EL (cell line): ENCODE data around the gene MEF2B.
"Not testable (repeated sequence)": the region's sequence is repeated elsewhere in the genome, so short reads cannot be mapped to it uniquely, and the experiment has no call there.

Experiments
- DNase-seq: peaks from one replicate; pipeline ENCODE4 v3.0.0-alpha.2; 2016

Gene MEF2B

DNA sequence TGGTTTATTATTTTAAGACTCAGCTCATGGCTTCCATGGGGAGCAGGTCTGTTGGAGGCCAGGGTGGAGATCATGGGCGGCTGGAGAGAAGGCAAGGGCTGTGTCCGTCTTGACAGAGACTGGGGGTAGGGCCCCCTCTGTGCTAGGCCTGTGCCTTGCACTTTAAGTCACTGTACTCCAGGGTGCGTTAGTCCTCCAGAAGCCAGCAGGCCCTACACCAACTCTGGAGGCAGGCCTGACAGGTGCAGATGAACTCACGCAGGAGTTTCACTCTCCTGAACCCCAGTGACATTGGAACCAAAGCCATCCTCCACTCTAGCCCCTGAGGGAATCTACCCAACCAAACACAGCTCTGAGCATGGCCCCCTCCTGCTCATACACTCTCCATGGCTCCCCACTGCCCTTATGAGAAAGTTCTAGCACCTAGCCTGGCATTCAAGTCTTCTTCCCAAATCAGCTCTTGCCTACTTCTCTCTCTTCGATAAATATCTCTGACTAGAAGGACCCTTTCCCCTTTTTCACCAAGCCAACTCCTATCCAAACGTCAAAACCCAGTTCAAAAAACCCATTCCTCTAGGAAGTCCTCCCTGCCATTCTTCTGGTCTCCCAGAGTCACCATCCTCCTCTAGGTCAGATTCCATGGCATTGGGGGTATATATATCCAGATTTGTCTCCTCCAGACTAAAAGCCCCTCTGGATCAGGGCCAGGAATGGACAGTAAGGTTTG lies 15.1 kb downstream of the MEF2B start:
- no peak for DNase-seq

DNA sequence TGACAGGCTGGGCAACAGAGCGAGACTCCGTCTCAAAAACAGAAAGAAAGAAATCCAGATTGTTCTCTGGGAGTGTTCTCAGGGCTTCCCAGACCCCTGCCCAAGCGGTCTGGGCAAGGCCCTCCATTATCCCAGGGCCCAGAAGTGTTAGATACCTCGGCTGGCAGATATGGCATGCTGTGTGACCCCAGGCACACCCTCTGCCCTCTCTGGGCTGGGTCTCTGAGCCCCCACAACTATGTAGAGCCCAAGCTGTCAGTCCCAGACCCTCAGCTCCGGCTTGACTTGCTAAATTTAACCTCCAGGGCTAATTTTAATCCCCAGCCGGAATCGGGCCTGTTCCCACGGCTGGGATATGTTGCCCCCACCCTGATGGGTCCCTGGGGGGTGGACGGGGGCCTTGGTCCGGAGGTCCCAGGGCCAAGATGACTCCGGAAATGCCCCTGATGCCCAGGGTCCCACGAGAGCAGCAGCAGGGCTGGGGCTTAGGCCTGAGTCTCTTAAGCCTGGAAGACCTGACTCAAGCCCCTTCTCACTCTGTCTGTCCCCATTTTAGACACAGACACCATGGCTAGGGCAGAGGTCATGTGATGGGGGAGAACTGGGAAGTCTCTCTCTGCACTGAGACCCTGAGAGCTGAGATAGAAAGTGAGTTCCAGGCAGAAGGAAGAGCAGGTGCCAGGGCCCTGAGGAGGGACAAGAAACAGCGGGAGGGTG lies 17.2 kb downstream of the MEF2B start:
- DNase-seq = no peak

DNA sequence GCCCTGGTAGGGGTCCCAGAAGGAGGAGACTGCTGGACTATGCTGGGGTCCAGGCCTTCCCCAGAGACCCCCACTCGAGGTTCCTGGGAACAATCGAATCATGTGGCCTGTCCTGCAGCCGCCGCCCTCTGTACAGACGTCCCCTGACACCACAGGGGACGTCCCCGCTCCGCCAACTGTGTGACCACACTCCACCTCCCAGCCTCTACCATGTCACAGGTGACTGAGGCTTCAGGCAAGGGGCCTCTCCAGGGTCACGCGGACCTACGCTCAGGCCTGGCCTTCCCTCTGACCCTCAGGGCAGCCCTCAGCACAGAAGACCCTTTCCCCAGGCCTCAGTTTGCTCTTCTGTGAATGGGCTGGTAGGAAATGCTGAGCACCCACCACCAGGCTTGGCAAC lies 18.6 kb downstream of the MEF2B start:
- no peak for DNase-seq

DNA sequence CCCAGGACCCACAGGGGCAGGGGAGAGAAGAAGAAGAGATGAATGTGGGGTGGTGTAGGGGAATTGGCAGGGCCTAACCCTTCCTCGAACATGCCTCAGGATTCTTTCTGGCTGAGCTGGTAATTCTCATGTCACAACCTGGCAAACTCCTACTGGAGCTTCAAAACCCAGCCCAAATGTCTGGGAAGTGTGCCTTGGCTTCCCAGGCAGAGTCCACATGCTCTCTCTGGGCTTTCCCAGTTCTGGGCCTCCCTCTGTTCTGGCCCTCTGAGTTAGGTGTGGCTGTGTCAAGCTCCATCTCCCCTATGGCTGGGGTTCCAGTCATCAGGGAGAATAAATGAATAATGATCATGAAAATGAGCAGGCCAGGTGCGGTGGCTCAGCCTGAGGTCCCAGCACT lies 20.6 kb downstream of the MEF2B start:
- DNase-seq = no peak

DNA sequence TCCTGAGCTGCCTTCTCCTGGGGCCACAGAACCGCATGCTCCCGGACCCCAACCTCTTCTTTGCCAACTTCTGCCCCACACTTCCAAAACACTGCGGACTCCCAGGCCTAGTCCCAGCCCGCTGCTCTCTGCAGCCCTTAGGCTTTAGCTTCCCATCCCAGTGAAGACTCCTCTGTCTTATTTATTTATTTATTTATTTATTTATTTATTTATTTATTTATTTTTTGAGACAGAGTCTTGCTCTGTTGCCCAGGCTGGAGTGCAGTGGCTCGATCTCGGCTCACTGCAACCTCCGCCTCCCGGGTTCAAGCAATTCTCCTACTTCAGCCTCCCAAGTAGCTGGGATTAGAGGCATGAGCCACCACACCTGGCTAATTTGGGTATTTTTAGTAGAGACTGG lies 21.6 kb downstream of the MEF2B start:
- DNase-seq = not testable (repeated sequence)

DNA sequence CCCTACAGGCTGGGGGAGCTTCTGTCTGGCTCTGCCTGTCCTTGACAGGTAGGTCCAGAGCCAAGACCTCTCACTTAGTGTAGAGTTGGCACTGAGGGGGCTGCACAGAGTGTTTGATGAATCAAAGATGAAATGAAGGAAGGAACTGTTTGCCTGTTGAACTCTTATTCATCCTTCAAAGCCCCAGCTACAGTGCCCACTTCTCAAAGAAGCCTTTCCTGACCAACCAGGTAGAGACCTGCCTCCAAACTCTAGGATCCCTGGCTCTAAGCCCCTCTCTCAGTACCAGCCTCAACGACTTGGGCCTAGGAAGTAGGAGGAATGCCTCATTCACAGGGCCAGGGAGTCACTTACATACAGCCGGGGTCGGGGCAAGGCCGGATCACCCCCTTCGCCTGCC lies 22.7 kb downstream of the MEF2B start:
- no peak for DNase-seq

DNA sequence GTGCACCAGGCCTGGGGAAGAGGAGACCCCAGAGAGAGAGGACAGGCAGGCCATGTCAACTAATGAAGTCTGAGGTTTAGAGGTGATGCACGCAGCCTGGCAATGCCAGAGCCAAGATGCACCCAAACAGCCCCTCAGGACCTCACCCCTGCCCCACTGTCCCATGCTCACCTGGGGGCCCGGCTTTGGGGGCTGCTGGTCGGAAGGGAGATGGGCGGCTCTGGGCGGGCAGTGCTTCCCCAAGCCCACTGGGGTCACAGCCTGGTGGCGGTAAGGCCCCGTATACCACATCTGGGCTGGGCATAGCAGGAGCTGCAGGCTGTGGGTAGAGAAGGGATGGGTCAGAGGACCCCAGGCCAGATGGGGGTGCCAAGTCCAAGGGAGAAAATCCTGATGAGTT lies 23.2 kb downstream of the MEF2B start:
- DNase-seq = no peak

DNA sequence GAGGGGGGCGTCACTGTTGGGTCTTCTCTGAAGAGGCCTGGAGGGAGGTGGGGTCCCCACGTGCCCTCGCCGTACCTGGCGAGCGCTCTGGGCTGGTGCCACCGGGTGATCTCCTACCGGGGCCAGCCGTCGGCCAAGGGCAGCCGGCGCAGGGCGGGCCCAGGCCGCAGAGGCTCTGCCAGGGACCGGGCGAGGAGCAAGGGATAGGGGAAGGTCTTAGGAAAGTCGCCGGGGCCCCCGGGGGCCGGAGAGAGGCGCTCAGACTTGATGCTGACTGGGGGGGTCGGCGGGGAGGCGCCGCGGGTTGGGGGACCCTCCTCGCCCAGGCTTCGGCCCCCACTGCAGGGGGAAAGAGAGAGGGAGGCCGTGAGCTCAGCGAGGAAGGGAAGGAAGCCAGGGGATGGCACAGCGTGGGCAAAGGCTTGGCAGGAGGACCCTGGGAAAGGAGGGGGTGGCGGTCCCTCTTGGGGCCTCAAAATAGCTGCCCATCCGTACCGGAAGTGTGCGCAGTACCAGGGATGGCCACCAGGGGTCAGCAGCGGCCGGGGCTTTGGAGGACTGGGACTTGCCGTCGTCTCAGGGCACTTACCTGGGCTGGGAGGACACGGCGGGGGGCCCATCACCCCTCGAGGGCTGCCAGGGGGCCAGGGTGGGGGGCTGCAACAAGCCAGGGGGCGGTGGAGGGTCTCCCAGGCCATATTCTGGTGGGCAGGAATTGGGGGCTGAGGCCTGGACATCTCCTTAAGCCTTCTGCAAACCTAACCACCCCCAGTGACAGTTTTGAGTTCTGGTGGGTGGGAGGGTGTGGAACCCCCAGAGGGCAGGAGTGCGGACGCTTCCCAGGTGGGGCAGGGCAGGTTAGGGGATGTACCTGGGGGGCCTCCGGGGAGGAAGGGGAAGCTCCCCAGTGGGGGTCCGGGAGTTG lies 24.1 kb downstream of the MEF2B start:
- DNase-seq = peak; percentile 63

DNA sequence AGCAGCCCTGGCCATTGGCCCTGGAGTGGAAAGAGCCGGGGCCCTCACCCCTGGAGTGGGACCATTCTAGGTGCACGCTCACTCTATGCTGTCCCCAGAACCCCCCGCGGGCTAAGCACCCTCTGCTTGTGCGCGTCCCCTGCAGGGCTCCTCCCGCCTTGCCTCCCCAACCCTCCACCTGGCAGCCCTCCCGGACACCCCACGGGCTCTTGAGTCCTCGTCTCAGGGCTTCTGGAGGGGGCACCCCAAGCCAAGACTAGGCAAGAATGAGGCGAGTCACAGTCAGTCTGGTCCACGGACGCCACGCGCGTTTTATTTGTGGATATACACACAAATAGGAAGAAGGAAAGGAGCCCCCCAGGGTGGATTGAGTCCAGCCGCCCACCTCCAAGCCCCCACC lies 24.8 kb downstream of the MEF2B start:
- no peak for DNase-seq

DNA sequence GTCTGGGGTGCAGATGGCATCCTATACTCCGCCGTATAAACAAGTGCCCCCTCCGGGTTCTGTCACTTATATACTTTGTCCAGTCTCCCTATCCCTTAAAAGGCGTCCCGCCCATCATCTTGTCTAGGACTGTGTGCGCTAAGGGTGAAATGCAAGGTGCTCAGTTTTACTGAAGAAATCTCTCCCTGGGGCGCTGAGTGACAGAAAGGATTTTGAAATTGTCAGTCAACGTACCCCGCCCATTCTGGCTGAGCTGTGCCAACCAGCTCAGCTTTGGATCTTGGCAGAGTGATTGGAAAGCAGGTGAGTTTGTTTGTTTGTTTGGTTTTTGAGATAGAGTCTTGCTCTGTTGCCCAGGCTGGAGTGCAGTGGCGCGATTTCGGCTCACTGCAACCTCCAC lies 27.7 kb downstream of the MEF2B start:
- DNase-seq = no peak

DNA sequence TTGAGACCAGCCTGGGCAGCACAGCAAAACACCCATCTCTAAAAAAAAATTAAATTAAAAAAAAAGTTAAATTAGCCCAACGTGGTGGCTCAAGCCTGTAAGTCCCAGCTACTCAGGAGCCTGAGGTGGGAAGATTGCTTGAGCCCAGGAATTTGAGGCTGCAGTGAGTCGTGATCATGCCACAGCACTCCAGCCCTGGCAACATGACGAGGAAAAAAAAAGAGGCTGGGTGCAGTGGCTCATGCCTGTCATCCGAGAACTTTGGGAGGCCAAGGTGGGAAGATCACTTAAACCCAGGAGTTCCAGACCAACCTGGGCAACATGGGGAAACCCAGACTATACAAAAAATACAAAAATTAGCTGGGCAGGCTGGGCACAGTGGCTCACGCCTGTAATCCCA lies 29.6 kb downstream of the MEF2B start:
- DNase-seq = no peak

DNA sequence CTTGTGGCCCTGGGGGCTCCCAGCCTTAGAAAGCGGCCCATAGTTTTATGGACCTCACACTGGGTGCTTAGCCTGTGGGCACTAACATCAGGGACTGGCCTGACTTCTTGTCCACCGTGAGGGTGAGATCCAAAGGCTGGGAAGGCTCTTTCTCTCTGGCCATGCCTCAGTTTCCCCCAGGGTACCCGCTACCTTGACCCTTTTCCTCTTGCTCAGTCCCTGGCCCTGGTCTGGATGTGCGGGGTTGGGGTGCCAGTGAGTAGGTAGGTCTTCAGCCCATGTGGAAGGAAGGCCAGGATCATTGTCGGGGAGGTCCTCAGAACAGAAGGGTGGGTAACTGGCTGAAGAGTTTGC lies 30.2 kb downstream of the MEF2B start:
- no peak for DNase-seq

DNA sequence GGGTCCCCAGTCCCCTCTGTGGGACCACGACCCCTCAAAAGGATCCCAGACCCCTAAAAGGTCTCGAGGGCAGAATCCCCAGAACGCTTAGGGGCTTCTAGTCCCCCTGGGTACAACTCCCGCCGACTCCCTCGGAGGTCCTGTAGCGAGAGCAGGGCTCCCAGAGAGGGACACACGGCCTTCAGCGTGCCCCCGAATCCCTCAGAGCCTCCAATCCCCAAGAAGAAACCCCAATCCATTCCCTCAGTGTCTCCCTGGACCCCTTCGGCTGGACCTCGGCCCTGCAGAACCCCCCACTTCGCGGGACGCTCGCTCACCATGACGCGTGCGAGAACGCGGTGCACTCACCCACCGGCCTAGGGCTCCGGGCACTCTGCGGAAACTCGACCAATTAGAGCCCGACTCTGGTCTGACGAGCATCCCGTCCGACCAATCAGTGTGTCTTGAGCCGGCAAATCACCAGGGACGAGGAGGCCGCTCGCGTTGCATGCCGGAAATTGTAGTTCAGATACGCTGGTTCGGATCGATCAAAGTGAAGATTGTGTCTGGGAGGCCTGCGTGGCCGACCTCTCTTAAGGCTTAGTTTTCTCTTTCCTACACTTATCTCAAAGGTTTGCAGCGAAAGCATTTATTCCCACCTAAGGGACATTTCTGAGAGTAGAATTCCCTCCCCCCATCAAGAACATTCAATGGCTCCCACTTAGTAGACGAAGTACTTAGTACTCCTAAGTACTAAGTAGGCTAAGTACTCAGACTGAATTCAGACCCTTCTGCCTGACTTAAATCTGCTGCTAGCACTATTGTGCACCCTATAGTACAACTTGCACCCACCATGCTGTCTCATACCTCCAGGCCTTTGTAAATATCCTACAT lies 31.7 kb downstream of the MEF2B start, which contains the start of gene TMEM161A:
TMEM161A (minus strand) TSS at position 370 of the 873 bp plus-strand sequence; CDS start at position 320, 50 bp downstream.
- DNase-seq = peak; percentile 99

DNA sequence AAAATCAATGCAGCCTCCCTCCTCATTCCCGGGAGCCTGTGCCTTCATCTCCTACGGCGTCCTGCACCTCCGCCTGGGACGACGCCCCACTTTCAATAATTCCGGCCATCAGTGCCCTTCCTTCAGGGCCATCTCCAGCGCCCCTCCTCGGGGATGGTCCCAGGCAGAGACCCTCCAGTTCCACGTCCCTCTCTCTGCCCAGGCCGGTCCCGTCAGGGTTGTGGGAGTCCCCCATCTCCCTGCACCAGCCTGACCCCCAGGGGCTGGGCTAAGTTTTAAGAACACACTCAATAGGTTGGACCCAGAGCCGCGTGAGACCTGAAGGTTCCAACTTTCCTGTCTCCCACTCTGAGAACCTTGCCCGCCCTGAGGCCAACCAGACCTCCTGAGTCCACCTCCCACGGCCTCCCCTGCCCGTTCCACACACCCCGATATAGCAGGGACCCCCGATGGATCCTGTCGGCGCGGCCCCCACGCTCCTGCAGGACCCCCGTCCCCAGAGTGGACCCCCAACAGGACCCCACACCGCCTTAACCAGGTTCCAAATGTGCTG lies 32.4 kb downstream of the MEF2B start:
- DNase-seq = peak; percentile 30

DNA sequence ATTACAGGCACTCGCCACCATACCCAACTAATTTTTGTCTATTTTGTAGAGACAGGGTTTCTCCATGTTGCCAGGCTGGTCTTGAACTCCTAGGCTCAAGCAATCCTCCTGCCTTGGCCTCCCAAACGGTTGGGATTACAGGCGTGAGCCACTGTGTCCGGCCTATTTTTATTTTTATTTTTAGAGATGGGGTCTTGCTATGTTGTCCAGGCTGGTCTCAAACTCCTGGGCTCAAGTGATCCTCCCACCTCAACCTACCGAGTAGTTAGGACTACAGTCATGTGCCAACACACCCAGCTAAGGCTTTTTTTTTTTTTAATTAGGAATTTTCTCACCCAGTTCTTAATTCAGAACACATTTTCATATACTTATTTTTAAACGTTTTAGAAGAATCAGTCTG lies 34.4 kb downstream of the MEF2B start:
- DNase-seq = not testable (repeated sequence)

DNA sequence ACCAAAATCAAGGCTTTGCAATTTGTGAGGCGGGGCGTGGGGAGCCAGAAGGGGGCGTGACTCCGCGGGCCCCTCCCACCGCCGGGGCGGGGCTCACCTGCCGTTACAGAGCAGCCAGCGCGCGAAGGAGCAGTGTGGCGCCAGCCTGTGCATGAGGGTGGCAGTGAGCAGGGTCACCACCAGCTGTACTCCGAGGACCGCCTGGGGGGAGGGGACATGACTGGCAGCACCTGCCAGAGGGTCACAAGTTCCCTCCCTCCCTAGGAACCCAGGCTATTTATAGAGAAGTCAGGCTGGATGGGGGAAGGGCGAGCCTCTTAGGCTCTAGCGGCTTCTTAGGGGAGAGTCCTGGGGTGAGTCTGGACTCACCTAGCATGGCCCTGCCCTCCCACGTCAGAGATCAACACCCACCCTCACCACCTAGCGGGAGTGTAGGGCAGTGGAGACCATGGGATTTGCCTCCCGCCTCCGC lies 35.3 kb downstream of the MEF2B start:
- no peak for DNase-seq

DNA sequence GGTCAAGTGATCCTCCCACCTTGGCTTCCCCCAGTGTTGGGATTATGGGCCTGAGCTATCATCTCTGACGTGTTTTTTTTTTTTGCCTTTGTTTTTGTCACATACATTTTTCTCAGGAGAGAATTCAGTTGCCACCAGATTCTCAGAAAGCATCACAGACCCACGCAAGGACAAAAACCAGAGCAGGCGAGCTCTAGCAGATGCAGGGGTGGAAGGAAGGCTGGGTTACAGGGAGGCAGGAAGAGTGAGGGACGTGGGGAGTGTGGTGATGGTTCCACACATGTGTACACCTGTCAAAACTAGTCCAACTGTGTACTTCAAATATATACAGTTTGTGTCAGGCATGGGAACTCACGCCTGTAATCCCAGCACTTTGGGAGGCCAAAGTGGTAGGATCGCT lies 36.1 kb downstream of the MEF2B start:
- no peak for DNase-seq

DNA sequence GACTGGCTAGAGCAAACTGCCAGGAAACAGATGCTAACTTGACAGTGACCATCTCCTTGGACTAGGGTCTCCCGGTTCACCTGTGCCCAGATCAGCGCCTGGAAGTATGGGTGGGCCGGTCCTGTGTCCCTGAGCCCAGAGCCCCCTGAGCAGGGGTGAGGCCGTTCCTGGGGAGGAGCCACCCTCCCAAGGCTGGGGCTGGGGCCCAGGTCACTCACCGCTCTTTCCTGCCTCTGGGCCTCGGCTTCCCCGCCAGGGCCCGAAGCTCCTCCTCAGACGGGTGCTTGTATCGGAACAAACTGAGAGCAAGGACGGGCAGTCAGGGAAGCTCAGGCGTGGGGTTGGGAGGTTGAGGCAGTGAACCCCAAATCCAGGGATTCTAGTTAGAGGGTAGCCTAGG lies 37.2 kb downstream of the MEF2B start:
- DNase-seq = no peak

DNA sequence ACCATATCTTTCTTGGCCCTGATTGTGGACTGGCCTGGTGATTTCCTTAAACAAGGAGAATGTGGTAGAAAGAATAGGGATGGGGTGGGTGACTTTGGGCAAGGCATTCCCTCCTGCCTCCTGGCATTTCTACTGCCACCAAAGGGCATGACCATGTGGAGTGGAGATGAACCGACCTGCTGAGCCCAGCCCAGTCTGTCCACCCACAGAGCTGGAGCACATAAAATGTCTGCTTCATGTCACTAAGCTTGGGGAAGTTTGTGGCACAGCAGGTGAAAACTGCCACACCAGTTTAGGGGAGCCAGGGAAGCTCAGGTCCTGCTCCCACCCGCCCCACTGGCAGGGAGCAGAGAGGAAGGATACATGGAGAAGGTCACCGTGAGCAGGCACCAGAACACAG lies 38.1 kb downstream of the MEF2B start:
- no peak for DNase-seq

DNA sequence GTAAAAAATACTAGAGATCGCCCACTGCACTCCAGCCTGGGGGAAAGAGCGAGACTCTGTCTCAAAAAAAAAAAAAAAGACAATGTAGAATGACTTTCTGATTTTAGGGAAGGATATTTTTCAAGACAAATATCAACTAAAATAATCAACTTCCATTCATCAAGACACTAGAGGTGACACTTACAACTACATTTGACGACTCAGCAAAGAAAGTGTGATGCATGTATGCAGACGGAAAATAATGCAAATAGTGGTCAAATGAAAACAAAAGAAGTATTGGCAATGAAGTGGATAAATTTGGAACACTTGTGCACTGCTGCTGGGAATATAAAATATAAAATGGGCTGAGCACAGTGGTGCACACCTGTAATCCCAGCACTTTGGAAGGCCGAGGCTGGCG lies 44.0 kb downstream of the MEF2B start:
- DNase-seq = no peak

DNA sequence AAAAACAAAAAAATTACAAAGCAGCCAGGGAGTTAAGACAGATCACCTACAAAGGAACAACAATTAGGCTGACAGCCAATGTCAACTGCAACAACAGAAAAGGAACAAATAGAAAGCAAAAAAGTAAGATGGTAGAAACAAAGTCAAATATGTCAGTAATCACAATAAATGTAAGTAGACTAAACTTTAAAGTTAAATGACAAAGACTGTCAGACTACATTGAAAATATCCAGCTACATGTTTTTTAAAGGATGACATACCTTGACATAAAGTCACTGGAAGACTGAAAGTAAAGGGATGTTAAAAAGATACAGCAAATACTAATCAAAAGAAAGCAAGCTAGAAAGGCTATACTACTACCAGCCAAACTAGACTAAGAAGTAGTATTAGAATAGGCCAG lies 46.7 kb downstream of the MEF2B start:
- no peak for DNase-seq

DNA sequence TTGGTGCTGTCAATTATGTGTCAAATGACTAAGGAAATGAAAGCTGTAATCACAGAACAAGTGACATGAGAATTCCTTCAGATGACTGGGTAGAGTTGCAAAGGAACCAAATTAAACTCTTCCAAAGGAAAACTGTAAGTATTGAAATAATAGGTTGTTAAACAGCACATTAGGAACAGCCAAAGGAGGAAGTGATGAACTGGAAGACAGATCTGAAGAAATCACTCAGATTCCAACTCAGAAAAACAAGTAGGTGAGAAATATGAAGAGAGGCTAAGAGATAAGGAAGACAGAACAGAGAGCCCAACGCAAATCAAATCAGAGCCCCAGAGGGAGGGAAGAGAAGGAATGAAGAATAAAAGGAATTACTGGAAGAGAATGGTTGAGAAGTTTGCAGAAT lies 47.2 kb downstream of the MEF2B start:
- no peak for DNase-seq
